ENCODE results near the gene IL1RAPL1. TPM values are rescaled to one million over a fixed set of nuclear protein-coding genes. Genes with fewer than 3 reads are reported as not detected.

IL1RAPL1 gene
- total RNA-seq, 1 experiment from 2014 or later = not detected

DNA sequence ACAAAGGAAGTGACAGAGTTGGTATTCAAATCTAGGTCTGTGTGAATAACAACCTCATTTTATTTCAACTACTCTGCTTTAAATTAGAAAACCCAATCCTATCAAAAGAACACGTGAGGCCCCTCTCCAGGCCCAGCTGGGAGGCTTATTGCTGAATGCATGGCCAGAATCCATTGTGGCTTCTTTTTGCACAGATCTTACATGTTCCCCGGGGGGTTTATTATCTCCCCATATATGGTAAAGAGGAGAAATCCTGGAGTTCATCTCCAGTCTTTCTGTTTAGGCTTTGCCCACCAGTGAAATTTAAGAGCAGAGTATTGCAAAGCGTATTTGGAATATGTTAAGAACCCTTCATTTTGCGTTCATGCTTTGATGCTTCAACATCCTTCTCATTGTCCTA is 655.6 kb downstream of the IL1RAPL1 start:
- H3K4me1 Mint-ChIP-seq (ENCODE audit: insufficient read depth, unreplicated experiment) = no peaks in the 10 kb centered on the region
- intact Hi-C loops (cut with micrococcal nuclease) = no loop called here
- no peak for DNase-seq (ENCODE audit: unreplicated experiment)
- POLR2A ChIA-PET = no interaction called here
- CTCF ChIA-PET = no interaction called here
- peaks cover 14% of the 10 kb centered on the region for H3K27me3 Mint-ChIP-seq (ENCODE audit: insufficient read depth, unreplicated experiment)
- no peak overlapping the region for H3K4me3 Mint-ChIP-seq (ENCODE audit: unreplicated experiment)
- TF ChIP-seq, protein P1, sequence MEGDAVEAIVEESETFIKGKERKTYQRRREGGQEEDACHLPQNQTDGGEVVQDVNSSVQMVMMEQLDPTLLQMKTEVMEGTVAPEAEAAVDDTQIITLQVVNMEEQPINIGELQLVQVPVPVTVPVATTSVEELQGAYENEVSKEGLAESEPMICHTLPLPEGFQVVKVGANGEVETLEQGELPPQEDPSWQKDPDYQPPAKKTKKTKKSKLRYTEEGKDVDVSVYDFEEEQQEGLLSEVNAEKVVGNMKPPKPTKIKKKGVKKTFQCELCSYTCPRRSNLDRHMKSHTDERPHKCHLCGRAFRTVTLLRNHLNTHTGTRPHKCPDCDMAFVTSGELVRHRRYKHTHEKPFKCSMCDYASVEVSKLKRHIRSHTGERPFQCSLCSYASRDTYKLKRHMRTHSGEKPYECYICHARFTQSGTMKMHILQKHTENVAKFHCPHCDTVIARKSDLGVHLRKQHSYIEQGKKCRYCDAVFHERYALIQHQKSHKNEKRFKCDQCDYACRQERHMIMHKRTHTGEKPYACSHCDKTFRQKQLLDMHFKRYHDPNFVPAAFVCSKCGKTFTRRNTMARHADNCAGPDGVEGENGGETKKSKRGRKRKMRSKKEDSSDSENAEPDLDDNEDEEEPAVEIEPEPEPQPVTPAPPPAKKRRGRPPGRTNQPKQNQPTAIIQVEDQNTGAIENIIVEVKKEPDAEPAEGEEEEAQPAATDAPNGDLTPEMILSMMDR (IDR thresholded peaks at IDR 0.05; ENCODE audit: unreplicated experiment) = no peak
- no peak overlapping the region for H3K27ac Mint-ChIP-seq (ENCODE audit: low read depth, unreplicated experiment)
- no peaks in the 10 kb centered on the region for H3K36me3 Mint-ChIP-seq (ENCODE audit: insufficient read depth, unreplicated experiment)
- BruUV-seq (replicated peaks) = no TSS peak
- no peaks in the 10 kb centered on the region for H3K9me3 Mint-ChIP-seq (ENCODE audit: unreplicated experiment)

DNA sequence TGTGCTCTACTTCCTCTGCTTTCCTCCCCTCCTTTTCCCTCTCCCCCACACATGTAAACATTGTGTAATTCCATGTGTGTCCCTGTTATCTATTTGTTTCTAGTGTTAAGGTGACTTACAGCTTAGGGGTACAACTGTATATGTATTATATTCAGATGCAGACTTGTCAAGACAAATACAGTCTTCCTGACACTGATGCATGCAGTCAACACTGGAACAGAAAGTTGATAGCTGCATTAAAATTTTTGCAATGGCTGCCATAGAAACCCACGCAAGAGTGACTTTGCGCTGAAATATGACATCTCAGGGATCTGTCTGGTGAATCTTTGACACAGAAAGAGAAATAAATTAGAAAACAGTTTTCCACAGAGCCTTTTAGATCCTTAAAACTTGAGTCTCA is 656.7 kb downstream of the IL1RAPL1 start:
- Mint-ChIP-seq H3K27ac (ENCODE audit: low read depth, unreplicated experiment) (no peak overlapping the region), H3K36me3 (ENCODE audit: insufficient read depth, unreplicated experiment) (no peaks in the 10 kb centered on the region), H3K4me1 (ENCODE audit: insufficient read depth, unreplicated experiment) (no peaks in the 10 kb centered on the region), H3K27me3 (ENCODE audit: insufficient read depth, unreplicated experiment) (peaks cover 14% of the 10 kb centered on the region), H3K4me3 (ENCODE audit: unreplicated experiment) (no peak overlapping the region), H3K9me3 (ENCODE audit: unreplicated experiment) (no peaks in the 10 kb centered on the region)
- BruUV-seq (replicated peaks) = no TSS peak
- ChIA-PET CTCF (interaction anchor here (0.8 to 0.9 kb wide), 2 partner anchors 24 to 230 kb away, joined by 3 read pairs; no protein-coding TSS in a partner anchor), POLR2A (no interaction called here)
- DNase-seq (ENCODE audit: unreplicated experiment) = no peak
- TF ChIP-seq, protein P1 (IDR thresholded peaks at IDR 0.05; ENCODE audit: unreplicated experiment) = no peak
- intact Hi-C loops (cut with micrococcal nuclease) = no loop called here

DNA sequence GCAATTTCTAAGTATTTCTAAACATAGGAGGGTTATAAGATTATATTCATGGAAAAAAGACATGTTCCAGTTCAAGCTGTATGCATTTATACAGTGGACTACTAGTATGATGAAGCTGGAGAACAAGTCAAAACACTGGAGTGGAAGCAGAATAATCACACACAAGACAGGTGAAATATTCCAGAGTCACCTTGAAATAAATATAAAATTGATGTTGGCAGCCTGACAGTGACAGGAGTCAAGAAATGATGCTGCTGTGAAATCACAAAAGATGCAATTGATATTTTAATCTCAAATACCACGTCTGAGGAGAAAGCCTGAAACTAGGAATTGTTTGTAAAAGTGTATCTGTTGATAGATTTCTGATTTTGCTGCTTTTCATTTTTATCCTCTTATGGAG is 667.3 kb downstream of the IL1RAPL1 start:
- no peak overlapping the region for H3K4me3 Mint-ChIP-seq (ENCODE audit: unreplicated experiment)

DNA sequence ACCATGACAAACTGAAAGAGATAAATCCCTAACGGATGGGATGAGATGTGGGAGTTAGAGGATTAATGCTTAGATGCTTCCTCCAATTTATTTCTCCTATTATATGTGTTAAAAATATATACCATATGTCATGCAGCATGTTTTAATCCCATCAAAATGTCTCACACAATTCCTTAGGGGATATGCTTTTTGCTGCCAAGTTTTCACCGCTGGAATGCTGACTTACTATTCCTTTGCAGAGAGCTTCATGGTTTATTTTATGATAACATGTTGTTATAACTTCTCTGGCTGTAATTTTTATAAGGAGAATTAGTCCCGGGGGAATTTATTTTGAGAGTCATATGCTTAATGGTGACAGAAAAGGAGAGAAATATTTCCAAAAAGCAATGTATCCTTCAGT is 670.3 kb downstream of the IL1RAPL1 start:
- Mint-ChIP-seq H3K27me3 (ENCODE audit: insufficient read depth, unreplicated experiment) (peaks cover 21% of the 10 kb centered on the region), H3K9me3 (ENCODE audit: unreplicated experiment) (no peaks in the 10 kb centered on the region), H3K27ac (ENCODE audit: low read depth, unreplicated experiment) (no peak overlapping the region), H3K36me3 (ENCODE audit: insufficient read depth, unreplicated experiment) (no peaks in the 10 kb centered on the region), H3K4me1 (ENCODE audit: insufficient read depth, unreplicated experiment) (no peaks in the 10 kb centered on the region), H3K4me3 (ENCODE audit: unreplicated experiment) (no peak overlapping the region)
- POLR2A ChIA-PET = no interaction called here
- CTCF ChIA-PET = no interaction called here
- no peak for DNase-seq (ENCODE audit: unreplicated experiment)
- intact Hi-C loops (cut with micrococcal nuclease) = no loop called here
- TF ChIP-seq, protein P1 (IDR thresholded peaks at IDR 0.05; ENCODE audit: unreplicated experiment) = no peak
- no TSS peak for BruUV-seq (replicated peaks)

More for the DNA sequence above, 667.3 kb downstream of the IL1RAPL1 start:
- POLR2A ChIA-PET = no interaction called here
- TF ChIP-seq, protein P1 (IDR thresholded peaks at IDR 0.05; ENCODE audit: unreplicated experiment) = no peak
- no peaks in the 10 kb centered on the region for H3K4me1 Mint-ChIP-seq (ENCODE audit: insufficient read depth, unreplicated experiment)
- H3K36me3 Mint-ChIP-seq (ENCODE audit: insufficient read depth, unreplicated experiment) = no peaks in the 10 kb centered on the region
- no TSS peak for BruUV-seq (replicated peaks)
- DNase-seq (ENCODE audit: unreplicated experiment) = no peak
- CTCF ChIA-PET = no interaction called here
- H3K27me3 Mint-ChIP-seq (ENCODE audit: insufficient read depth, unreplicated experiment) = peaks cover 21% of the 10 kb centered on the region
- H3K9me3 Mint-ChIP-seq (ENCODE audit: unreplicated experiment) = no peaks in the 10 kb centered on the region
- no peak overlapping the region for H3K27ac Mint-ChIP-seq (ENCODE audit: low read depth, unreplicated experiment)
- intact Hi-C loops (cut with micrococcal nuclease) = no loop called here

Data from MCF 10A (cell line).